ENCODE data around the gene C12orf54.
"Not testable (repeated sequence)": the region's sequence is repeated elsewhere in the genome, so short reads cannot be mapped to it uniquely, and the experiment has no call there.

C12orf54 gene

DNA sequence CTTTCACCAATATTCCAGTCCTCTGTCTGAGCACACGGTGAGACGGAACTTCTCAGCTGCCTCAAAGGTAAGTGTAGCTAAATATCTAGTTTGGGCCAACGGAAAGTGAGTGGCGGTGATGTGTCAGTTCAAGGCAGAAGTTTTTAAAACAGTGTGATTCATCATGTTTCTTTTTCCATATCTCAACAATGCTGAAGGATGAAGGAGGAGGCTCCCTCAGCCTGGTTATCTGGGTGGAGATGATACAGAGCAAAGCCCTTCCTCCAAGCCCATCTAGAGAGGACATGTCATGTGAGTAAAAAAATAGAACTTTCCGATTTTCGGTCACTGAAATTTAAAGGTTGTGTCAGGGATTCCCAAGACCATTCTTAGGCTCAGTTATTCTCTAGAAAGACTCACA, 23.0 kb upstream of the C12orf54 start:
- Histone ChIP-seq H3K4me1 (ENCODE audit: control insufficient read depth, insufficient read depth, low read length) (no peaks in the 10 kb centered on the region), H3K36me3 (ENCODE audit: control insufficient read depth in 2 of 2, insufficient read depth in 2 of 2, low read length in 2 of 2) (no peaks in the 10 kb centered on the region), H3K9me3 (ENCODE audit: control insufficient read depth in 2 of 2, low read length in 2 of 2) (no peaks in the 10 kb centered on the region), H3K9ac (ENCODE audit: low read length in 2 of 2) (no peak overlapping the region), H3K27ac (ENCODE audit: low read length) (no peak overlapping the region), H3K4me3 (ENCODE audit: low read length in 2 of 2) (no peak overlapping the region), H3K27me3 (ENCODE audit: control insufficient read depth in 1 of 2, insufficient read depth in 2 of 2, low read length in 2 of 2) (no peaks in the 10 kb centered on the region)

DNA sequence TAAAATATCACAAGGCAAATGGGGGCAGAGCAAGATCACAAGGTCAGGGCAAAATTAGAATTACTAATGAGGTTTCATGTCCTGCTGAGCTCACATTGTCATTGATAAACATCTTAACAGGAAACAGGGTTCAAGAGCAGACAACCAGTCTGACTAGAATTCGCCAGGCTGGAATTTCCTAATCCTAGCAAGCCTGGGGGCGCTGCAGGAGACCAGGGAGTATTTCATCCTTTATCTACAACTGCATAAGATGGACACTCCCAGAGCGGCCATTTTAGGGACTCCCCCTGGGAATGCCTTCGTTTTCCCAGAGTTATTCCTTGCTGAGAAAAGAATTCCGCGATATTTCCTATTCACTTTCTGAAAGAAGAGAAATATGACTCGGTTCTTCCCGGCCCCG, 13.3 kb upstream of the C12orf54 start:
- not testable (repeated sequence) for H3K27me3 ChIP-seq (ENCODE audit: control insufficient read depth in 1 of 2, insufficient read depth in 2 of 2, low read length in 2 of 2); H3K4me1 ChIP-seq (ENCODE audit: control insufficient read depth, insufficient read depth, low read length)
- peaks cover 3 to 11% of the 10 kb centered on the region in 2 donors for H3K9me3 ChIP-seq (ENCODE audit: control insufficient read depth in 2 of 2, low read length in 2 of 2)

DNA sequence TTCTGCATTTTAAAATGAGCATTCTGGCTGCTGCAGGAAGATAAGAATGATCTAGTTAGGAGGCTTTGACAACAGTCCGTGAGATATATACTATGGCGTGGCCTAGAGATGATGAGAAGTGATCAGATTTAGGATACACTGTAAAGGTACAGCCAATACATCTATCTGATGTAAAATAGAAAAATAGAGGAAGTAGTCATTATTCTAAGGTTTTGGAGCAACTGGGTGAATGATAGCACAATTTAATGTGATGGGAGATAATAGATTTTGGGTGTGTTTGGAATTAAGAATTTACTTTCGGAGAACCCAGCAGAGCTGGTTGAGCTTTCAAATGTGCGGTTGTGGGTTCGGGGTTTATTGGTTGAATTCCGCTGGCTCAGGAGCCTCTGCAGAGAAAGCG, 10.0 kb upstream of the C12orf54 start, which contains the start of gene ANP32D:
TSS of gene ANP32D (plus strand) at position 301 of the 400 bp plus-strand sequence. CDS start 106 bp downstream, outside the sequence.
- no peak within 1 kb of the TSS for H3K9ac ChIP-seq (ENCODE audit: low read length in 2 of 2)
- H3K27ac ChIP-seq (ENCODE audit: low read length): no peak within 1 kb of the TSS
- no peaks in the 10 kb centered on the region for H3K36me3 ChIP-seq (ENCODE audit: control insufficient read depth in 2 of 2, insufficient read depth in 2 of 2, low read length in 2 of 2)
- peaks cover 3 to 11% of the 10 kb centered on the region in 2 donors for H3K9me3 ChIP-seq (ENCODE audit: control insufficient read depth in 2 of 2, low read length in 2 of 2)
- H3K4me1 ChIP-seq (ENCODE audit: control insufficient read depth, insufficient read depth, low read length): no peaks in the 10 kb centered on the region
- no peak within 1 kb of the TSS for H3K4me3 ChIP-seq (ENCODE audit: low read length in 2 of 2)
- H3K27me3 ChIP-seq (ENCODE audit: control insufficient read depth in 1 of 2, insufficient read depth in 2 of 2, low read length in 2 of 2): no peaks in the 10 kb centered on the region

More for the DNA sequence above, 13.3 kb upstream of the C12orf54 start:
- H3K4me3 ChIP-seq (ENCODE audit: low read length in 2 of 2); H3K9ac ChIP-seq (ENCODE audit: low read length in 2 of 2); H3K36me3 ChIP-seq (ENCODE audit: control insufficient read depth in 2 of 2, insufficient read depth in 2 of 2, low read length in 2 of 2); H3K27ac ChIP-seq (ENCODE audit: low read length): not testable (repeated sequence)

DNA sequence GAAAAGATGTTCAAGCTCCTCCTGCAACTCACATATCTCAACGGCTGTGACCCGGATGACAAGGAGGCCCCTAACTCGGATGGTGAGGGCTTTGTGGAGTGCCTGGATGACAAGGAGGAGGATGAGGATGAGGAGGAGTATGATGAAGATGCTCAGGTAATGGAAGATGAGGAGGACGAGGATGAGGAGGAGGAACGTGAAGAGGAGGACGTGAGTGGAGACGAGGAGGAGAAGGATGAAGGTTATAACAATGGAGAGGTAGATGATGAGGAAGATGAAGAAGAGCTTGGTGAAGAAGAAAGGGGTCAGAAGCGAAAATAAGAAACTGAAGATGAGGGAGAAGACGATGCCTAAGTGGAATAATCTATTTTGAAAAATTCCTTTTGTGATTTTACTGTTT, 9.2 kb upstream of the C12orf54 start:
- Histone ChIP-seq H3K4me1 (ENCODE audit: control insufficient read depth, insufficient read depth, low read length) (no peaks in the 10 kb centered on the region), H3K9ac (ENCODE audit: low read length in 2 of 2) (no peak overlapping the region), H3K9me3 (ENCODE audit: control insufficient read depth in 2 of 2, low read length in 2 of 2) (peaks cover 3 to 8% of the 10 kb centered on the region in 2 donors), H3K27me3 (ENCODE audit: control insufficient read depth in 1 of 2, insufficient read depth in 2 of 2, low read length in 2 of 2) (no peaks in the 10 kb centered on the region), H3K36me3 (ENCODE audit: control insufficient read depth in 2 of 2, insufficient read depth in 2 of 2, low read length in 2 of 2) (no peaks in the 10 kb centered on the region), H3K27ac (ENCODE audit: low read length) (no peak overlapping the region), H3K4me3 (ENCODE audit: low read length in 2 of 2) (no peak overlapping the region)

DNA sequence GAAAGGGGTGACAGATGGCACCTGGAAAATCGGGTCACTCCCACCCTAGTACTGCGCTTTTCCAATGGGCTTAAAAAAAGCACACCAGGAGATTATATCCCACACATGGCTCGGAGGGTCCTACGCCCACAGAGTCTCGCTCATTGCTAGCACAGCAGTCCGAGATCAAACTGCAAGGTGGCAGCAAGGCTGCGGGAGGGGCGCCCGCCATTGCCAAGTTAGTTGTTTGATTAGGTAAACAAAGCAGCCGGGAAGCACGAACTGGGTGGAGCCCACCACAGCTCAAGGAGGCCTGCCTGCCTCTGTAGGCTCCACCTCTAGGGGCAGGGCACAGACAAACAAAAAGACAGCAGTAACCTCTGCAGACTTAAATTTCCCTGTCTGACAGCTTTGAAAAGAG, 7.8 kb upstream of the C12orf54 start:
- not testable (repeated sequence) for H3K36me3 ChIP-seq (ENCODE audit: control insufficient read depth in 2 of 2, insufficient read depth in 2 of 2, low read length in 2 of 2); H3K27me3 ChIP-seq (ENCODE audit: control insufficient read depth in 1 of 2, insufficient read depth in 2 of 2, low read length in 2 of 2); H3K9me3 ChIP-seq (ENCODE audit: control insufficient read depth in 2 of 2, low read length in 2 of 2); H3K4me3 ChIP-seq (ENCODE audit: low read length in 2 of 2); H3K27ac ChIP-seq (ENCODE audit: low read length); H3K4me1 ChIP-seq (ENCODE audit: control insufficient read depth, insufficient read depth, low read length); H3K9ac ChIP-seq (ENCODE audit: low read length in 2 of 2)

DNA sequence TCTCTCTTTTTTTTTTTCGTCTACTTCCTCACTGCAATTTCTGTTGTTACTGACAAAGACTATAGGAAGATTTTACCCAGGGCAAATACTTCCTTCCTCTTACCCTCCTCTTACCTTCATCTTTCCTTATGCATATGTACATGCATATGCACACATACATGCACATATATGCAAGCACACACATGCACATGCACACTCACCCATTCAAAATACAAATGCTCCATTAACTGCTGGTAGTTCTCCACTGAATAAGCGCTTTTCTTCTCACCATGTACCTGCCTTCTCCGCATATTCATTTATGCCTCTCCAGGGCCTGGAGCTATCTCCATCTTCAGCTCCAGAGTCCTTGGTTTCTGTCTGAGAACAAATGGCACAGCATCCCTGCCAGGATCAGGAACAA, 632 bp downstream of the C12orf54 start:
- peaks cover 0 to 2% of the 10 kb centered on the region in 2 donors for H3K9me3 ChIP-seq (ENCODE audit: control insufficient read depth in 2 of 2, low read length in 2 of 2)
- no peak overlapping the region for H3K4me3 ChIP-seq (ENCODE audit: low read length in 2 of 2)
- no peaks in the 10 kb centered on the region for H3K27me3 ChIP-seq (ENCODE audit: control insufficient read depth in 1 of 2, insufficient read depth in 2 of 2, low read length in 2 of 2)
- H3K9ac ChIP-seq (ENCODE audit: low read length in 2 of 2): no peak overlapping the region
- H3K27ac ChIP-seq (ENCODE audit: low read length): no peak overlapping the region
- no peaks in the 10 kb centered on the region for H3K36me3 ChIP-seq (ENCODE audit: control insufficient read depth in 2 of 2, insufficient read depth in 2 of 2, low read length in 2 of 2)
- no peaks in the 10 kb centered on the region for H3K4me1 ChIP-seq (ENCODE audit: control insufficient read depth, insufficient read depth, low read length)

DNA sequence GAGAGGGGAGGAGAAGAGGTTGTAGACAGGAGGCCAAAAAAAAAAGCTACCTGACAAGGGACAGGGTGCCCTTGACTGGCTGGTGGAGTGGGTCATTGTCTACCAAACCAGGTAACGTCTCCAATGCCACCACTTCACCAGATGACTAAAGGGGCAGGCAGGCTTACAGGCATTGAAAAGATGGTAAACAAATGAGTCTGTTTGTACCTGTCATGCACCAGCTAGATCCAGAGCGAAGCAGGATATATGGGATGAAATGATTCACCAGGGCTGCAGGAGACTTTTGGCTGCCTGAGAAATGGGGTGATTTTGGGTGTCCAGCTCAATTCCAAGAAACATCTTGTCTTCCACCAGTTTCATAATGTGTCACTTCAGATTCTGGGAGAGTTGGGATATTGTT, 4.0 kb downstream of the C12orf54 start:
- Histone ChIP-seq H3K9ac (ENCODE audit: low read length in 2 of 2) (no peak overlapping the region), H3K4me3 (ENCODE audit: low read length in 2 of 2) (no peak overlapping the region), H3K9me3 (ENCODE audit: control insufficient read depth in 2 of 2, low read length in 2 of 2) (peaks cover 0 to 2% of the 10 kb centered on the region in 2 donors), H3K36me3 (ENCODE audit: control insufficient read depth in 2 of 2, insufficient read depth in 2 of 2, low read length in 2 of 2) (no peaks in the 10 kb centered on the region), H3K27me3 (ENCODE audit: control insufficient read depth in 1 of 2, insufficient read depth in 2 of 2, low read length in 2 of 2) (no peaks in the 10 kb centered on the region), H3K4me1 (ENCODE audit: control insufficient read depth, insufficient read depth, low read length) (no peaks in the 10 kb centered on the region), H3K27ac (ENCODE audit: low read length) (no peak overlapping the region)

DNA sequence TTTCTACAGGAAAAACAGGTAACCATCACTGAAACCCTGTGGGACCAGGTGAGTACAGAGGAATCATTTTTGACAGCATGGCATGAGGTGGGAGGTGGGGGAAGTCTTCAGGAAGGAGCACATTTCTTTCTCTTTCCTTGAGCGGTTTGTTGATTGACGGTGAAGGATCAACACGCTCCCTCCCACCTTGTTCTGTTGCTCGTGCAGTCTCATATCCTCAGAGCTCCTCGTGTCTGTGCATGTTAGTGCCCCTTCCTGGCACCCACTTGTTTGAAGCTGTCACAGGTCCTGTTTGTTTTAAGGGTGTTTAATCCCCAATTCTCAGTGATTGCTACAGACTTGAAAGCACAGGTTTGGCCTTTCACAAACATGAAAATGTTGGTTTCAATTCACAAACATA, 4.4 kb downstream of the C12orf54 start:
- Histone ChIP-seq H3K4me3 (ENCODE audit: low read length in 2 of 2) (no peak overlapping the region), H3K9ac (ENCODE audit: low read length in 2 of 2) (no peak overlapping the region), H3K36me3 (ENCODE audit: control insufficient read depth in 2 of 2, insufficient read depth in 2 of 2, low read length in 2 of 2) (no peaks in the 10 kb centered on the region), H3K4me1 (ENCODE audit: control insufficient read depth, insufficient read depth, low read length) (no peaks in the 10 kb centered on the region), H3K27me3 (ENCODE audit: control insufficient read depth in 1 of 2, insufficient read depth in 2 of 2, low read length in 2 of 2) (no peaks in the 10 kb centered on the region), H3K9me3 (ENCODE audit: control insufficient read depth in 2 of 2, low read length in 2 of 2) (no peaks in the 10 kb centered on the region), H3K27ac (ENCODE audit: low read length) (no peak overlapping the region)

DNA sequence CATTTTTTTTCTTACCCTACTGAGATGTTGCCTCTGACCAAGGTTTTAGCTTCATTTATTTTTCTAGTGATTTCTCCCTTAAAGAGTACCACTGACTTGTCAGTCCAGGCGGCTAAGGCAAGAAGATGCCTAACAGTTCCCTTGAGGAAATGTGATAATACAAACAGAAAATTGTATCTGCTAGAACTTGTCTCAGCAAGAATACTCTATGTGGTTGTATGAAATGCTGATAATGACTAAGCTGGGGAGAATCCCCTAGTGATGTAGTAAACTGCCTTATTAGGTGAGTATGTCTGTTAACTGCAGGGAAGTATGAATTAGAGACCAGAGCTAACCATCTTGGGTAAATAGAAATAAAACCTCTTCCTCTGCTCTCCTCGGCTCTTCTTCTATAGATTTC, 6.7 kb downstream of the C12orf54 start:
- H3K9ac ChIP-seq (ENCODE audit: low read length in 2 of 2): no peak overlapping the region
- no peaks in the 10 kb centered on the region for H3K36me3 ChIP-seq (ENCODE audit: control insufficient read depth in 2 of 2, insufficient read depth in 2 of 2, low read length in 2 of 2)
- no peak overlapping the region for H3K27ac ChIP-seq (ENCODE audit: low read length)
- no peaks in the 10 kb centered on the region for H3K9me3 ChIP-seq (ENCODE audit: control insufficient read depth in 2 of 2, low read length in 2 of 2)
- H3K4me1 ChIP-seq (ENCODE audit: control insufficient read depth, insufficient read depth, low read length): no peaks in the 10 kb centered on the region
- no peaks in the 10 kb centered on the region for H3K27me3 ChIP-seq (ENCODE audit: control insufficient read depth in 1 of 2, insufficient read depth in 2 of 2, low read length in 2 of 2)
- H3K4me3 ChIP-seq (ENCODE audit: low read length in 2 of 2): no peak overlapping the region

DNA sequence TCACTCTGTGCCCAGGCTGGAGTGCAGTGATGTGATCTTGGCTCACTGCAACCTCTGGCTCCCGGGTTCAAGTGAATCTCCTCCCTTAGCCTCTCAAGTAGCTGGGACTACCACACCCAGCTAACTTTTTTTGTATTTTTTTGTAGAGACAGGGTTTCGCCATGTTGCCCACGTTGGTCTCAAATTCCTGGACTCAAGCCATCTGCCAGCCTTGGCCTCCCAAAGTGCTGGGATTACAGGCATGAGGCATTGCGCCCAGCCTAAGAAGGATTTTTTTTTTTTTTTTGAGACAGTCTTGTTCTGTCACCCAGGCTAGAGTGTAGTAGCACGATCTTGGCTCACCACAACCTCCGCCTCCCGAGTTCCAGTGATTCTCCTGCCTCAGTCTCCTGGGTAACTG, 7.2 kb downstream of the C12orf54 start:
- not testable (repeated sequence) for H3K27me3 ChIP-seq (ENCODE audit: control insufficient read depth in 1 of 2, insufficient read depth in 2 of 2, low read length in 2 of 2); H3K36me3 ChIP-seq (ENCODE audit: control insufficient read depth in 2 of 2, insufficient read depth in 2 of 2, low read length in 2 of 2)

DNA sequence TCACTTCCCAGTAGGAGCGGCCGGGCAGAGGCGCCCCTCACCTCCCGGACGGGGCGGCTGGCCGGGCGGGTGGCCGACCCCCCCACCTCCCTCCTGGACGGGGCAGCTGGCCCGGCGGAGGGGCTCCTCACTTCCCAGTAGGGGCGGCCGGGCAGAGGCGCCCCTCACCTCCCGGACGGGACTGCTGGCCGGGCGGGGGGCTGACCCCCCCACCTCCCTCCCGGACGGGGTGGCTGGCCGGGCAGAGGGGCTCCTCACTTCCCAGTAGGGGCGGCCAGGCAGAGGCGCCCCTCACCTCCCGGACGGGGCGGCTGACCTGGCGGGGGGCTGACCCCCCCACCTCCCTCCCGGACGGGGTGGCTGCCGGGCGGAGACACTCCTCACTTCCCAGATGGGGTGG, 18.0 kb downstream of the C12orf54 start:
- not testable (repeated sequence) for H3K27me3 ChIP-seq (ENCODE audit: control insufficient read depth in 1 of 2, insufficient read depth in 2 of 2, low read length in 2 of 2); H3K4me3 ChIP-seq (ENCODE audit: low read length in 2 of 2); H3K27ac ChIP-seq (ENCODE audit: low read length); H3K9ac ChIP-seq (ENCODE audit: low read length in 2 of 2); H3K36me3 ChIP-seq (ENCODE audit: control insufficient read depth in 2 of 2, insufficient read depth in 2 of 2, low read length in 2 of 2); H3K4me1 ChIP-seq (ENCODE audit: control insufficient read depth, insufficient read depth, low read length); H3K9me3 ChIP-seq (ENCODE audit: control insufficient read depth in 2 of 2, low read length in 2 of 2)

More for the DNA sequence above, 7.2 kb downstream of the C12orf54 start:
- not testable (repeated sequence) for H3K4me1 ChIP-seq (ENCODE audit: control insufficient read depth, insufficient read depth, low read length); H3K27ac ChIP-seq (ENCODE audit: low read length); H3K4me3 ChIP-seq (ENCODE audit: low read length in 2 of 2); H3K9me3 ChIP-seq (ENCODE audit: control insufficient read depth in 2 of 2, low read length in 2 of 2); H3K9ac ChIP-seq (ENCODE audit: low read length in 2 of 2)
